Suprapubic skin (tissue), 3 donors: Measurements from ENCODE around the gene ENSA.

ENCODE experiments used
- CTCF ChIP-seq, 2 donors: fragments of 200-600 bp in 1 of 2; fragments of 450-650 bp in 1 of 2; sonication (generic) in 1 of 2; IDR thresholded peaks; one replicate each; pipeline ENCODE4 v1.5.1; 2016 to 2019; ENCODE audit warnings: antibody characterized with exemption in 2 of 2, mild to moderate bottlenecking in 1 of 2, moderate library complexity in 1 of 2
- EP300 ChIP-seq: sonication (generic); formaldehyde crosslinking; IDR thresholded peaks from one replicate; pipeline ENCODE4 v1.6.1; 2017; ENCODE audit warnings: antibody characterized with exemption
- POLR2A ChIP-seq, 2 donors: fragments of 450-650 bp; IDR thresholded peaks; one replicate each; pipeline ENCODE4 v1.6.1; 2017; ENCODE audit warnings: antibody characterized with exemption in 2 of 2, mild to moderate bottlenecking in 2 of 2, moderate library complexity in 2 of 2

DNA sequence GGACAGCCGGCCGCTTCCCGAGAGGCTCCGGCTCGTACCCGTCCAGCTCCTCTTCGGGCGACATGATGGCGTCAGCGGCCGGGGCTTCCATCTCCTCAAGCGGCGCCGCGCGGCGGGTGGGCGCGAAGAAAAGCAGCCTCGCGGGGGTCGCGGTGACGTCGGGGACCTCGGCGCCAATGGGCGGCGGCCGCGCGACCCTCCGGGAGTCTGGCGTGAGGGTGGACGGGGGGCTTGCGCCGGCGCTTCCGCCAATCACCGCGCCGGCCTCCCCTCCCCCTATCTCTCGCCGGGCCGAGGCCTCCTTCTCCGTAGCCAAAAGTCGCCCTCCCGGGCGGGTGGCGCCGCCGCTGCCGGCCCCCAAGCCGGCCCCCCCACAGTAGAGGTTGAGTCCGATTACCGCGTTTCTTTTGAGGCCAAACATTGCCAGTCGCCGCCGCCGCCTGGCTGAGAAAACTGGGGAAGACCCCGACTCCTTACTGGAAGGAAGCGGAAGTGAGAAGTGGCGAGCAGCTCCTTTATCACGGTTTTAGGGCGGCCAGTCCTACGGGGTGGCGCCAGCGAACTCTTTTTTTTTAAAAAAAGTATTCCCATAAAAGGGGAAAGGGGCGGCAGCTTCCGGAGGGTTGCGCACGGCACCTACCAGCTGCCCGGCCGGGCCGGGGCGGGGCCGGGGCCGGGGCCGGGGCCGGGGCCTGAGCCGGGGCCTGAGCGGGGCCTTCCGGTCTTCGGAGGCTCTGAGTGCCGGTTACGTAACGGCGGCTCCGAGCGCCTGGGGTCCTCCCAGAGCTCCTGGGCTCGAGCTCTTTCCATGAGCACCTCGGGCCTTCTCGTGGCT is 50.1 kb downstream of the ENSA start, which contains the start of gene MCL1:
- TF ChIP-seq POLR2A (IDR thresholded peaks at IDR 0.05): peak; percentile 89 to 97
- no peak for TF ChIP-seq CTCF (IDR thresholded peaks at IDR 0.05)
- no peak for TF ChIP-seq EP300
